GM12878 (cell line): ENCODE data around the gene STX4. TPM values are rescaled to one million over a fixed set of nuclear protein-coding genes. Genes with fewer than 3 reads are reported as not detected.

Experiments
- ATAC-seq: fragments of 200-7000 bp; cut with Tn5 transposase; 3 replicates; pipeline ENCODE4 v1.9.1; 2020; ENCODE audit warnings: mild to moderate bottlenecking, moderate library complexity
- BruUV-seq: library from RNA; stranded (reverse); fragments of 400-500 nt; replicated peaks from 2 replicates; lab custom pipeline; 2021; lab: Mats Ljungman, UMichigan
- CTCF ChIA-PET: fragments of 300-600 bp; sonication (Branson Sonifier 250); formaldehyde crosslinking; extraction: SDS; loops from one replicate; lab custom pipeline; 2021; ENCODE audit warnings: inconsistent platforms; lab: Yijun Ruan, JAX
- POLR2A ChIA-PET: fragments of 350-600 bp; formaldehyde crosslinking; extraction: SDS; loops from one replicate; lab custom pipeline; 2021; ENCODE audit warnings: inconsistent platforms; lab: Charles Lee
- RAD21 ChIA-PET: fragments of 300-600 bp; sonication (Branson Sonifier 250); formaldehyde crosslinking; loops from one replicate; lab custom pipeline; 2023; ENCODE audit warnings: antibody characterized with exemption; ENCODE audit not compliant: unreplicated experiment; lab: Charles Lee
- SMC1A ChIA-PET: fragments of 300-600 bp; sonication (Branson Sonifier 250); formaldehyde crosslinking; loops from one replicate; lab custom pipeline; 2023; ENCODE audit not compliant: unreplicated experiment, uncharacterized antibody; lab: Charles Lee
- DNase-seq: peaks from one replicate; pipeline ENCODE4 v3.0.0-alpha.2; 2011; ENCODE audit warnings: low read depth, low spot score
- FAIRE-seq: peaks from 3 replicates; lab custom pipeline; 2011; peaks lifted over from hg19 to GRCh38; lab: Jason Lieb, UNC
- H2AFZ ChIP-seq: 2 replicates; pipeline ENCODE4 v1.6.0; 2011; ENCODE audit warnings: low read depth, low read length, control low read depth; ENCODE audit not compliant: control insufficient read depth
- H3K27ac ChIP-seq: 2 replicates; pipeline ENCODE4 v1.5.1; 2011; ENCODE audit warnings: control low read depth; ENCODE audit not compliant: control insufficient read depth, insufficient read depth
- H3K27me3 ChIP-seq, 2 experiments: replicated peaks in 1 of 2; 2 replicates each; pipeline versions ENCODE4 v1.6.0 to v1.6.1; 2011; ENCODE audit warnings: low read length in 1 of 2; ENCODE audit not compliant: control insufficient read depth in 2 of 2, insufficient read depth in 2 of 2
- H3K36me3 ChIP-seq, 2 experiments: 2 replicates each; pipeline ENCODE4 v1.5.1; 2011; ENCODE audit warnings: low read length in 1 of 2; ENCODE audit not compliant: control insufficient read depth in 2 of 2, insufficient read depth in 2 of 2
- H3K4me1 ChIP-seq: 2 replicates; pipeline ENCODE4 v1.6.1; 2011; ENCODE audit warnings: mild to moderate bottlenecking, low read length, moderate library complexity, mixed read lengths; ENCODE audit not compliant: control insufficient read depth, insufficient read depth
- H3K4me2 ChIP-seq: 2 replicates; pipeline ENCODE4 v1.6.0; 2011; ENCODE audit warnings: control low read depth; ENCODE audit not compliant: control insufficient read depth, insufficient read depth
- H3K4me3 ChIP-seq: fragments of 200-600 bp; sonication (generic); 2 replicates; pipeline ENCODE4 v1.5.1; 2016
- H3K79me2 ChIP-seq: 2 replicates; pipeline ENCODE4 v1.6.0; 2011; ENCODE audit warnings: low read length; ENCODE audit not compliant: control insufficient read depth, insufficient read depth
- H3K9ac ChIP-seq: 2 replicates; pipeline ENCODE4 v1.8.0; 2011; ENCODE audit warnings: low read length, control low read depth, mixed read lengths; ENCODE audit not compliant: control insufficient read depth, insufficient read depth
- H3K9me3 ChIP-seq: replicated peaks from 3 replicates; pipeline ENCODE4 v1.5.1; 2011; ENCODE audit warnings: mild to moderate bottlenecking, low read length; ENCODE audit not compliant: control insufficient read depth, insufficient read depth
- H4K20me1 ChIP-seq: 2 replicates; pipeline ENCODE4 v1.6.0; 2011; ENCODE audit not compliant: control insufficient read depth, insufficient read depth
- POLR2AphosphoS2 ChIP-seq: IDR thresholded peaks from 2 replicates; pipeline ENCODE4 v1.6.1; 2011; ENCODE audit warnings: low read depth, mild to moderate bottlenecking, low read length, improper control_type of control experiment, moderate library complexity
- SPI1 ChIP-seq: IDR thresholded peaks from 2 replicates; pipeline ENCODE4 v1.6.1; 2011; ENCODE audit warnings: low read depth, mild to moderate bottlenecking, low read length, moderate library complexity, borderline replicate concordance; ENCODE audit not compliant: insufficient read depth
- ZNF687 ChIP-seq: fragments of 450-650 bp; IDR thresholded peaks from 2 replicates; pipeline ENCODE4 v1.6.1; 2017; ENCODE audit warnings: mild to moderate bottlenecking, moderate library complexity
- WGBS: methylation state at CpG from one replicate; pipeline ENCODE4 v1.1.6; 2016; ENCODE audit warnings: low lambda C conversion rate; ENCODE audit not compliant: insufficient replicate concordance, insufficient coverage; ENCODE audit errors: missing lambda C conversion rate; 5-methylcytosine and 5-hydroxymethylcytosine counted together
- in situ Hi-C: fragments of 300-500 bp; cut with MboI; formaldehyde crosslinking; loops from 9 replicates; pipeline ENCODE4 v1.14.3; 2018; ENCODE audit warnings: mixed read lengths
- intact Hi-C: fragments of 100-400 bp; cut with micrococcal nuclease; formaldehyde crosslinking; loops from one replicate; pipeline ENCODE4 v1.14.2; 2022; ENCODE audit not compliant: unreplicated experiment
- polyA plus RNA-seq, 11 experiments: library from polyadenylated mRNA; depleted of rRNA in 4 of 11; unstranded in 6 of 11; stranded (reverse) in 5 of 11; fragments of >200 nt; fragmentation: Nextera tagmentation in 4 of 11; fragmentation: Illumina TruSeq in 1 of 11; extraction: Ambion mirVana in 4 of 11; extraction: Trizol in 1 of 11; gene quantifications; 1 replicate in 1 of 11; 2 replicates in 10 of 11; pipeline versions ENCODE4 v1.2.1 to v1.2.3, GENCODE V29; 2011 to 2016; ENCODE audit warnings: inconsistent platforms in 2 of 11, missing spikeins in 2 of 11, low read depth in 1 of 11
- total RNA-seq, 4 experiments: library from RNA; depleted of rRNA in 3 of 4; stranded (reverse); fragments of >200 nt in 3 of 4; fragmentation: Illumina TruSeq in 1 of 4; extraction: Trizol in 1 of 4; gene quantifications; 2 replicates each; pipeline versions ENCODE4 v1.2.1 to v1.2.3, GENCODE V29; 2013 to 2021

The STX4 gene
- total and polyA plus RNA-seq, 10 of the 15 experiments (the other 5 are each of a cell fraction or from before 2014, with no cell fraction given), result 3.3 to 37.6 (median 22.6) TPM

- H4K20me1 ChIP-seq, result no peaks in the 10 kb centered on the region; the same call in 1 of the 2 replicates
- H3K79me2 ChIP-seq, result no peaks in the 10 kb centered on the region; the same call in 1 of the 2 replicates
- H3K4me2 ChIP-seq, result no peak overlapping the region
These were observed 48.3 kb downstream of the STX4 start for GRCh38 chr16:31081428-31082351.

More at GRCh38 chr16:31081428-31082351, 48.3 kb downstream of the STX4 start:
- DNase-seq (no peak), ATAC-seq (no peak), FAIRE-seq (no peak)
- ChIA-PET POLR2A (no interaction called here), SMC1A (no interaction called here), CTCF (no interaction called here), RAD21 (no interaction called here)
- H3K9me3 ChIP-seq, result no peaks in the 10 kb centered on the region
- H3K4me1 ChIP-seq, result no peaks in the 10 kb centered on the region
- TF ChIP-seq SPI1 (0 out of 2 replicates have a peak, but pooled peaks have one; percentile 15), POLR2AphosphoS2 (0 out of 2 replicates have a peak, but pooled peaks have one; percentile 35), ZNF687 (no peak)
- intact Hi-C loops (no loop called here), in situ Hi-C loops (no loop called here)
- peaks cover 8 to 14% of the 10 kb centered on the region in 2 experiments; a peak in 3 of 4 replicates for H3K36me3 ChIP-seq
- no peak overlapping the region for H3K4me3 ChIP-seq
- H3K27me3 ChIP-seq, result no peaks in the 10 kb centered on the region
- 90% methylated on average over 23 of the region's 26 CpGs for WGBS
- no TSS peak for BruUV-seq
- no peak overlapping the region for H2AFZ ChIP-seq
- no peak overlapping the region for H3K9ac ChIP-seq
- no peak overlapping the region for H3K27ac ChIP-seq
